Measurements from ENCODE around the gene TNFSF11. TPM values are rescaled to one million over a fixed set of nuclear protein-coding genes. Genes with fewer than 3 reads are reported as not detected.

Gene TNFSF11
- total and polyA plus RNA-seq, 2 experiments from 2014 or later, result not detected

GRCh38 chr13:42614436-42615035 lies 40.6 kb downstream of the TNFSF11 start:
- Histone ChIP-seq H3K9ac (no peak overlapping the region), H3K4me1 (ENCODE audit: insufficient read depth) (no peaks in the 10 kb centered on the region), H3K9me3 (ENCODE audit: low read depth) (no peaks in the 10 kb centered on the region), H3K9me2 (ENCODE audit: insufficient read depth) (no peaks in the 10 kb centered on the region), H3K27ac (no peak overlapping the region), H3K4me3 (no peak overlapping the region), H3F3A (ENCODE audit: insufficient read depth) (no peaks in the 10 kb centered on the region), H3K4me2 (ENCODE audit: unreplicated experiment) (no peak overlapping the region), H3K27me3 (replicated peaks; ENCODE audit: insufficient read depth) (peaks cover 35% of the 10 kb centered on the region), H4K20me1 (ENCODE audit: insufficient read depth) (no peaks in the 10 kb centered on the region), H3K79me2 (ENCODE audit: insufficient read depth) (no peaks in the 10 kb centered on the region), H3K36me3 (ENCODE audit: low read depth) (no peaks in the 10 kb centered on the region), H2AFZ (no peak overlapping the region)
- TF ChIP-seq EZH2 (IDR thresholded peaks at IDR 0.05; ENCODE audit: insufficient read depth, poor library complexity, severe bottlenecking), result no peak
- no peak for DNase-seq
- in situ Hi-C loops (cut with MboI), result no loop called here
- 25 to 30% methylated on average over 3 of the region's 3 CpGs for WGBS, 2 experiments (ENCODE audit: low coverage in 1 of 2, low lambda C conversion rate in 2 of 2, missing lambda C conversion rate in 2 of 2)

DNA sequence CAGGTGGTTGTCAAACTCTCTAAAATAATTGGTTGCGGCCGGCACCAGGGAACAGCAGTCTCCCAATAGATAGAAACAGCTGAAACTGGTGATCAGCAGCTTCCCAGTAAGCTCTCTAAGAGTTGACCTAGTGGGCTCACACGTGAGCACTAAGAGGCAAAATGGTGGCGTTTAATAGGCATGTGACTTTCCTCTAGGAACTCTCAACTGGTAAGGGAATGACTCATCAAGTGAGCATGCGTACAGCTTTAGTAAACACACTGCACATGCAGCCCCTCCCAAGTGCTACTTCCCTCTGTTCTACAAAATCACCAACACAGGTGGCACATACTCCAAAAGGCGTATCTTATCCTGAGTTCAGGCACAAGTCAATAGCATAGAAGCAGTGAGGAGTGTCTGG lies 41.7 kb downstream of the TNFSF11 start:
- no peak overlapping the region for H3K4me2 ChIP-seq (ENCODE audit: unreplicated experiment)
- H4K20me1 ChIP-seq (ENCODE audit: insufficient read depth), result no peaks in the 10 kb centered on the region
- H3K79me2 ChIP-seq (ENCODE audit: insufficient read depth), result no peaks in the 10 kb centered on the region
- H3K27ac ChIP-seq, result no peak overlapping the region
- in situ Hi-C loops (cut with MboI), result no loop called here
- no peaks in the 10 kb centered on the region for H3K4me1 ChIP-seq (ENCODE audit: insufficient read depth)
- TF ChIP-seq EZH2 (IDR thresholded peaks at IDR 0.05; ENCODE audit: insufficient read depth, poor library complexity, severe bottlenecking) (no peak), EZH2phosphoT487 (IDR thresholded peaks at IDR 0.05; ENCODE audit: insufficient read depth, low read depth) (no peak)
- 83 to 90% methylated on average over 6 of the region's 6 CpGs for WGBS, 2 experiments (ENCODE audit: low coverage in 1 of 2, low lambda C conversion rate in 2 of 2, missing lambda C conversion rate in 2 of 2)
- H3K4me3 ChIP-seq, result no peak overlapping the region
- no peak for DNase-seq
- H3K9ac ChIP-seq, result no peak overlapping the region
- no peaks in the 10 kb centered on the region for H3F3A ChIP-seq (ENCODE audit: insufficient read depth)
- no peaks in the 10 kb centered on the region for H3K9me2 ChIP-seq (ENCODE audit: insufficient read depth)
- no peaks in the 10 kb centered on the region for H3K36me3 ChIP-seq (ENCODE audit: low read depth)
- H3K27me3 ChIP-seq (replicated peaks; ENCODE audit: insufficient read depth), result peaks cover 38% of the 10 kb centered on the region
- no peak overlapping the region for H2AFZ ChIP-seq
- no peaks in the 10 kb centered on the region for H3K9me3 ChIP-seq (ENCODE audit: low read depth)

GRCh38 chr13:42617221-42617620 lies 43.3 kb downstream of the TNFSF11 start:
- Histone ChIP-seq H4K20me1 (ENCODE audit: insufficient read depth) (no peaks in the 10 kb centered on the region), H3K4me2 (ENCODE audit: unreplicated experiment) (no peak overlapping the region), H3K27ac (no peak overlapping the region), H3K36me3 (ENCODE audit: low read depth) (no peaks in the 10 kb centered on the region), H3K4me1 (ENCODE audit: insufficient read depth) (no peaks in the 10 kb centered on the region), H3K4me3 (no peak overlapping the region), H2AFZ (no peak overlapping the region), H3K9me2 (ENCODE audit: insufficient read depth) (no peaks in the 10 kb centered on the region), H3K9me3 (ENCODE audit: low read depth) (no peaks in the 10 kb centered on the region), H3F3A (ENCODE audit: insufficient read depth) (no peaks in the 10 kb centered on the region), H3K27me3 (replicated peaks; ENCODE audit: insufficient read depth) (peaks cover 43% of the 10 kb centered on the region), H3K79me2 (ENCODE audit: insufficient read depth) (no peaks in the 10 kb centered on the region), H3K9ac (no peak overlapping the region)
- no peak for DNase-seq
- TF ChIP-seq EZH2phosphoT487 (IDR thresholded peaks at IDR 0.05; ENCODE audit: insufficient read depth, low read depth), result no peak
- no peak for TF ChIP-seq EZH2 (IDR thresholded peaks at IDR 0.05; ENCODE audit: insufficient read depth, poor library complexity, severe bottlenecking)
- 40 to 42% methylated on average over 3 of the region's 3 CpGs for WGBS, 2 experiments (ENCODE audit: low coverage in 1 of 2, low lambda C conversion rate in 2 of 2, missing lambda C conversion rate in 2 of 2)
- in situ Hi-C loops (cut with MboI), result no loop called here

DNA sequence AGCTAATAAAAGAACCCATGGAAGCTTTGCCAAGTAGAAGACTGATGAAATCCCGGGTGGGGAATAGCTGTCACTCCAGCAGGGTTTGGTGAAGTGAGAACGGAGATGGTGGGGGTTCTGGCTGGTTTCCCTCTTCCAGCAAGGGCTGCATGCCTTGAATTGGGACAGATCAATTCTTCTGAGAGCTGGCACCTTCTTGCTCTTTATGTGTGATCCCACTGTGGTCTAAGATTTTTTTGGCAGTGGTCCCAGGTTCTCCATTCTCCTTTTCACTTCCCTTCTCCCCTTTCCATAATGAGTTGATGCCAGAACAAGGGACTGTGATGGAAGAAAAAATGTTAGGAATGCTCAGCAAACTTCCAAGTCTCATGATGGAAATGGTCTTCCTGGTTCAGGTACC lies 50.0 kb downstream of the TNFSF11 start:
- Histone ChIP-seq H2AFZ (no peak overlapping the region), H3K4me1 (ENCODE audit: insufficient read depth) (no peaks in the 10 kb centered on the region), H3K4me2 (ENCODE audit: unreplicated experiment) (no peak overlapping the region), H3K9ac (no peak overlapping the region), H3K36me3 (ENCODE audit: low read depth) (no peaks in the 10 kb centered on the region), H3K9me3 (ENCODE audit: low read depth) (no peaks in the 10 kb centered on the region), H3K27ac (no peak overlapping the region), H3K27me3 (replicated peaks; ENCODE audit: insufficient read depth) (peaks cover 40% of the 10 kb centered on the region), H3K79me2 (ENCODE audit: insufficient read depth) (no peaks in the 10 kb centered on the region), H4K20me1 (ENCODE audit: insufficient read depth) (no peaks in the 10 kb centered on the region), H3K9me2 (ENCODE audit: insufficient read depth) (no peaks in the 10 kb centered on the region), H3F3A (ENCODE audit: insufficient read depth) (no peaks in the 10 kb centered on the region), H3K4me3 (no peak overlapping the region)
- TF ChIP-seq EZH2 (IDR thresholded peaks at IDR 0.05; ENCODE audit: insufficient read depth, poor library complexity, severe bottlenecking), result no peak
- in situ Hi-C loops (cut with MboI), result no loop called here
- DNase-seq, result no peak
- 24 to 26% methylated on average over 2 of the region's 2 CpGs for WGBS, 2 experiments (ENCODE audit: low coverage in 1 of 2, low lambda C conversion rate in 2 of 2, missing lambda C conversion rate in 2 of 2)

DNA sequence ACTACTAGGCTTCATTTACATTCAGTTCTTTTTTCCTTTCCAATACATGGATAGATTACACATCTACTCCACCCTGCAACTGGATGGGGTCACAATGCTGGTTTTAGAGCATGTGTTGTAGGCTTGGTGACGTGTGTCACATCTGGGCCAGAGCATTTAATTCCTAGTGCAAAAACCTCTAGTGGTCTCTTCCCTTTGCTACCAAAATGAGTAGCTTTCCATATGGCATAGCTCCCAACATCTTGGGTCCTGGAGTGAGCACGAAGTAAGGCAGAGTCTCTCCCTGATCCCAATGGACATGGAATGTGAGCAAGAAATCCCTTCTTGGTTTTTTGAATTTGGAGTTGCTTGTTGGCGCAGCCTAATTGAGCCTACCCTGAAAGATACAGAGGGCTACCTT lies 51.7 kb downstream of the TNFSF11 start:
- TF ChIP-seq EZH2phosphoT487 (IDR thresholded peaks at IDR 0.05; ENCODE audit: insufficient read depth, low read depth) (no peak), EZH2 (IDR thresholded peaks at IDR 0.05; ENCODE audit: insufficient read depth, poor library complexity, severe bottlenecking) (no peak)
- Histone ChIP-seq H3K27ac (no peak overlapping the region), H3K4me1 (ENCODE audit: insufficient read depth) (no peaks in the 10 kb centered on the region), H3K36me3 (ENCODE audit: low read depth) (no peaks in the 10 kb centered on the region), H4K20me1 (ENCODE audit: insufficient read depth) (no peaks in the 10 kb centered on the region), H3K9ac (no peak overlapping the region), H3F3A (ENCODE audit: insufficient read depth) (no peaks in the 10 kb centered on the region), H3K9me2 (ENCODE audit: insufficient read depth) (no peaks in the 10 kb centered on the region), H2AFZ (no peak overlapping the region), H3K4me3 (no peak overlapping the region), H3K27me3 (replicated peaks; ENCODE audit: insufficient read depth) (peaks cover 40% of the 10 kb centered on the region; the same call in 1 of the 2 replicates), H3K4me2 (ENCODE audit: unreplicated experiment) (no peak overlapping the region), H3K79me2 (ENCODE audit: insufficient read depth) (no peaks in the 10 kb centered on the region), H3K9me3 (ENCODE audit: low read depth) (no peaks in the 10 kb centered on the region)
- DNase-seq, result no peak
- WGBS, 2 experiments (ENCODE audit: low coverage in 1 of 2, low lambda C conversion rate in 2 of 2, missing lambda C conversion rate in 2 of 2), result 43 to 53% methylated on average over 3 of the region's 3 CpGs
- in situ Hi-C loops (cut with MboI), result no loop called here
